Measurements from ENCODE around the gene MAP3K6. TPM values are rescaled to one million over a fixed set of nuclear protein-coding genes. Genes with fewer than 3 reads are reported as not detected.

MAP3K6 gene
- total and polyA plus RNA-seq, 3 donors from 2014 or later: 18.4 to 31.7 (median 18.8) TPM

DNA sequence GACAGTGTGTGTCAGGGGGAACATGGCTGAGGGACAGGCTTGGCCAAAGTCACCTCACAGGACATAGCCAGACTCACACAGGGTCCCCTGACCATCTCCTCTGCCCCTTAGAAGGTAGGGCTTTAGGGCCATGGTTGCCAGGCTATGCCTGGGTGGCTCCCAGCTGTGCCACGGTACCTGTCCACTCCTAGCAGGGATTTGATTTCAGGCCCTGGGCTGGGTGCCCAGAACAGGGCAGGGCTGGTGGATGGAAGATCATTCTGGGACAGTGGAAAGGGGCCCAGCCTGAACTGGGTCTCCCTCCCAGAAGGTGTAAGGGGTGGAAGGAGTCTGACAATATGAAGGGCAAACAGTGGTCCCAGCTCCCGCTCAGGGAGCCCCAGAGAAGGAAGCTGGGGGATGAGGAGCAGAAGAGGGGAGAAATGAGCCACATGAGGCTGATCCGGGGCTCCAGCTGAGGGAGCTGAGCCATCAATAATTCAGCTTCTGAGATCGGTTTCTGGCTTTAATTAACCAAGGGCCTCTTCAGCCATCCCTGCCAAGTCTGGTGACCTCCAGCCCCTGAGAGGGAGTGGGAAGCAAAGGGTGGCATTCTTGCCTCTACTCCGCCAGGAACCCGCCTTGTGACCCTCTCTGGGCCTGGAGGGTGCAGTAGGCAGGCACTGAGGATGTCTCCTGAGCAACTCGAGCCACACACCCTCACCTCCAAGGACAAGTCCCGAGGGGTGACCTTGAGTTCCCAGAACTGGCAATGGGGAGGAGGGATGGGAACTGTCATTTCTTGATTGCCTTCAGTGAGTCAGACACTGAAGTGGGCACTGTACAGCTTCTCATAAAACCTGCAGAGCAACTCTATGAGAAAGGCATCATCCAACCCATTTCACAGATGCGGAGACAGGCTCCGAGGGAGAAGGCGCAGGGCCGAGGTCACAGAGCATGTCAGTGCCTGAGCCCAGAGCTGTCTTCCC is 14.3 kb upstream of the MAP3K6 start:
- TF ChIP-seq, protein P1, sequence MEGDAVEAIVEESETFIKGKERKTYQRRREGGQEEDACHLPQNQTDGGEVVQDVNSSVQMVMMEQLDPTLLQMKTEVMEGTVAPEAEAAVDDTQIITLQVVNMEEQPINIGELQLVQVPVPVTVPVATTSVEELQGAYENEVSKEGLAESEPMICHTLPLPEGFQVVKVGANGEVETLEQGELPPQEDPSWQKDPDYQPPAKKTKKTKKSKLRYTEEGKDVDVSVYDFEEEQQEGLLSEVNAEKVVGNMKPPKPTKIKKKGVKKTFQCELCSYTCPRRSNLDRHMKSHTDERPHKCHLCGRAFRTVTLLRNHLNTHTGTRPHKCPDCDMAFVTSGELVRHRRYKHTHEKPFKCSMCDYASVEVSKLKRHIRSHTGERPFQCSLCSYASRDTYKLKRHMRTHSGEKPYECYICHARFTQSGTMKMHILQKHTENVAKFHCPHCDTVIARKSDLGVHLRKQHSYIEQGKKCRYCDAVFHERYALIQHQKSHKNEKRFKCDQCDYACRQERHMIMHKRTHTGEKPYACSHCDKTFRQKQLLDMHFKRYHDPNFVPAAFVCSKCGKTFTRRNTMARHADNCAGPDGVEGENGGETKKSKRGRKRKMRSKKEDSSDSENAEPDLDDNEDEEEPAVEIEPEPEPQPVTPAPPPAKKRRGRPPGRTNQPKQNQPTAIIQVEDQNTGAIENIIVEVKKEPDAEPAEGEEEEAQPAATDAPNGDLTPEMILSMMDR (IDR thresholded peaks at IDR 0.05): no peak
- no peak for TF ChIP-seq POLR2A (IDR thresholded peaks at IDR 0.05)
- no peaks in the 10 kb centered on the region for H3K27me3 ChIP-seq
- intact Hi-C loops (cut with DNase I; ENCODE audit: low total_unique reads): no loop called here
- H3K27ac ChIP-seq: no peak overlapping the region
- H3K4me1 ChIP-seq: peaks cover 8% of the 10 kb centered on the region
- H3K36me3 ChIP-seq (ENCODE audit: low read depth, missing control alignments): no peaks in the 10 kb centered on the region
- H3K4me3 ChIP-seq: no peak overlapping the region
- no peak for DNase-seq
- WGBS, 2 donors: 61 to 63% methylated on average over 8 to 12 of the region's 12 CpGs
- no peaks in the 10 kb centered on the region for H3K9me3 ChIP-seq

DNA sequence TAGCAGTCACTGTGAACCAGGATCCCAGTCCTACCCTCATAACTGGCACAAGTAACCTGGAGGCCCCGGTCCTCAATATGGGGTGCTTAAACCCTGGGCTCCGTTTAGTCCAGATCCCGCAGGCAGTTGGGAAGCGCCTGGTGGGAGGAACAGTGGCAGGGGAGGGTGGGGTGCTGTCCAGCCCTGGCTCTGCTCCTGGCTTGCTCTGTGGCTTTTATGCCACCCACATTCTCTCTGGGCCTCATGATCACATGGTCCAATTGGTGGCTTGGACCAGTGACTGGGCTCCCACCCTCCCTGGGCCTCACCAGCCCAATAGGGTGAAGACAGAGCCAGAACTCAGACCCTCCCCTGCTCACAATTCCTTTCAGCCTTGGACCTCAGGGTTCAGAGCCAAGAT is 13.5 kb upstream of the MAP3K6 start:
- Histone ChIP-seq H3K4me3 (no peak overlapping the region), H3K4me1 (peaks cover 8% of the 10 kb centered on the region), H3K9me3 (no peaks in the 10 kb centered on the region), H3K36me3 (ENCODE audit: low read depth, missing control alignments) (no peaks in the 10 kb centered on the region), H3K27me3 (no peaks in the 10 kb centered on the region), H3K27ac (no peak overlapping the region)
- DNase-seq: no peak
- intact Hi-C loops (cut with DNase I; ENCODE audit: low total_unique reads): no loop called here
- 80 to 86% methylated on average over 1 to 4 of the region's 4 CpGs for WGBS, 2 donors
- no peak for TF ChIP-seq POLR2A (IDR thresholded peaks at IDR 0.05)
- TF ChIP-seq, protein P1 (IDR thresholded peaks at IDR 0.05): no peak

DNA sequence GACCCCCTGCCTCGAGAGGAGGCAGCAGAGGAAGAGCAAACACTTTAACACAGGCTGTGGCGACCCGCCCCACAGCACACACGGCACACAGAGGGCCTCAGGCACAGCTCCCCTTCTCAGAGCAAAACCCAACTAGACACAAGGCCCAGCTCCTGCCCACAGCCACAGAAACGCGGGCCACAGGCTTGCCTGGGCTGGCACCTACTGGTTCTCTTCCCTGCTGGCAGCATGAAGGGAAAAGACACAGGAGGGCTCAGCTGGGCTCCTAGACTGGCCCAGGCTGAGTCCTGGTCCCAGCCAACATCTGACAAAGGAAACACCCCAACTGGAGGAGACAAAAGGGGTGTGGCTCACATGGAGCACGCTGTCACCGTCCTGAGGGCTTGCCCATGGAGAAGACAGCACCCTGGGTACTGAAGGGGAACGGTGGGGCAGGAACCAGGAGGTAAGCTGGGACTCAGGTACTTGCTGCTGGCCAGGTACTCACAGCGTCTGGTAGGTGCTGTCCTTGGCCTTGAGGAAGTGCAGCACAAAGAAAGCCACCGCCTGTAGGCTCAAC is 12.9 kb upstream of the MAP3K6 start:
- no peak overlapping the region for H3K27ac ChIP-seq
- TF ChIP-seq POLR2A (IDR thresholded peaks at IDR 0.05): no peak
- H3K4me1 ChIP-seq: peaks cover 8% of the 10 kb centered on the region
- no peaks in the 10 kb centered on the region for H3K36me3 ChIP-seq (ENCODE audit: low read depth, missing control alignments)
- no peaks in the 10 kb centered on the region for H3K9me3 ChIP-seq
- intact Hi-C loops (cut with DNase I; ENCODE audit: low total_unique reads): no loop called here
- 84 to 86% methylated on average over 6 to 10 of the region's 11 CpGs for WGBS, 2 donors
- H3K27me3 ChIP-seq: no peaks in the 10 kb centered on the region
- no peak overlapping the region for H3K4me3 ChIP-seq
- no peak for DNase-seq

DNA sequence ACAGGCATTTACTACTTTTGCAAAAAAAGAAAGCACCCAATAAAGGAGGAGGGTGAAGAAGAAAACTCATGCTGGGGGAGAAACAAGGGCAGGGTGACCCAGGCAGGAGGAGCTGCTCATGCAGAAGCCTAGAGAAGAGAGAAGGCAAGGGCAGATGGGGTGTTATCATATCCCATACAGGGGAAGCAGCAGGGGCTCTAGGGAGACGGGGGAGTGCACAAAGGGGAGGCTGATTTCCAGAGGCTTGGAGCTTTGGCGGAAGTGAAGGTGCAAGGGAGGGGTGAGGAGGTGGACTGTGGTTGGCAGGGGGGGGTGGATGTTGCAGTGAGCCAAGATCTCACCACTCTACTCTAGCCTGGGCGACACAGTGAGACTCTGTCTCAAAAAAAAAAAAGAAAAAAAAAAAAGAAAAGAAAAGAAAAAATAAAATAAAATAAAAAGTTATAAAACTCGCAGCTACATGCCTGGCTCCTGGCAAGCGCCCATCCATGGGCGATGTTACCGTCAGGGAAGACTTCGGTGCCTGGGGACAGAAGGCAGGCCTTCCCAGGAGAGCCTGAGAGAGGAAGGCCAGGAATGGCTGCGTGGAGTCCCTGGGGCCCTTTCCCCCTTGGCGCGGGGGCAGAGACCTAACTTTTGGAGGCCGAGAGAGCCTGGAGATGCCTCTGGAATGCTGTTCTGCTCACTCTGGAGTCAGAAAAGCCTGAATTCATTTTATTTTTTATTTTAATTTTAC is 11.2 kb upstream of the MAP3K6 start:
- H3K27me3 ChIP-seq: no peaks in the 10 kb centered on the region
- intact Hi-C loops (cut with DNase I; ENCODE audit: low total_unique reads): no loop called here
- WGBS, 2 donors: 68 to 70% methylated on average over 12 of the region's 12 CpGs
- H3K36me3 ChIP-seq (ENCODE audit: low read depth, missing control alignments): no peaks in the 10 kb centered on the region
- TF ChIP-seq POLR2A (IDR thresholded peaks at IDR 0.05): no peak
- TF ChIP-seq, protein P1 (IDR thresholded peaks at IDR 0.05): no peak
- H3K9me3 ChIP-seq: no peaks in the 10 kb centered on the region
- H3K4me1 ChIP-seq: peaks cover 8% of the 10 kb centered on the region
- no peak overlapping the region for H3K4me3 ChIP-seq
- DNase-seq: no peak
- no peak overlapping the region for H3K27ac ChIP-seq

Data from testis (tissue), 3 donors.